Endothelial cell of umbilical vein (primary cell): ENCODE results near the gene RTN4R.

Source experiments
- CTCF ChIP-seq, 2 donors: IDR thresholded peaks; 1 replicate in 1 of 2; 2 replicates in 1 of 2; pipeline ENCODE4 v1.5.1; 2011; ENCODE audit warnings: low read length in 2 of 2, mild to moderate bottlenecking in 2 of 2, moderate library complexity in 2 of 2, control low read depth in 1 of 2, inconsistent platforms in 1 of 2, low read depth in 1 of 2; ENCODE audit not compliant: insufficient read depth in 1 of 2; ENCODE audit errors: extremely low read depth in 1 of 2
- POLR2A ChIP-seq: IDR thresholded peaks from 2 replicates; pipeline ENCODE4 v1.6.1; 2012; ENCODE audit warnings: low read depth, mild to moderate bottlenecking, control low read depth, low read length
- POLR2AphosphoS5 ChIP-seq: IDR thresholded peaks from 2 replicates; pipeline ENCODE4 v1.6.1; 2012; ENCODE audit warnings: low read depth, mild to moderate bottlenecking, control low read depth, low read length, moderate library complexity; ENCODE audit not compliant: insufficient read depth

DNA sequence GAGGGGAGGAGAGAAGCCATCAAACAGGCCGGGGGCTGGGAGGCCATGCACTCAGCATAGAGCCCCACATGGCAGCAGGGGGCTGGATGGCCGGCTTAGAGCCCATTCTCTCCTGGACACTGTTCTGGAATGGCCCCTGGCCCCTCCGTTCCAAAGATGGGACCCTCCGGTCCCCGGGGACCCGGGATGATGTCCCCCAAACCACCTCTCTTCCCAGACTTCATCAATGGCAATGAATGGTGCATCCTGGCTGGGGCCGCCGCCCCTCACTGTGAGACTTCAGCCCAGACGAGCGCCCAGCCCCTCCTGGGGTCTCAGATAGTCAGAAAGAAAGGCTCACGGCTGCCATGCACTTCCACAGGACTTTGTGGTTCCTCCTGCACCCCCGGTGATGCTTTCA, 13.8 kb upstream of the RTN4R start:
- TF ChIP-seq CTCF (IDR thresholded peaks at IDR 0.05; ENCODE audit: extremely low read depth in 1 of 2, insufficient read depth in 1 of 2, low read depth in 1 of 2, low read length in 2 of 2) (no peak), POLR2AphosphoS5 (no peak), POLR2A (no peak)
